GM18873 (cell line): ENCODE data around the gene JPH4.

ENCODE experiments used
- ATAC-seq: cut with Tn5 transposase; IDR thresholded peaks from one replicate; pipeline ENCODE4 v1.9.1; 2021; ENCODE audit warnings: mild to moderate bottlenecking, moderate library complexity, moderate number of reproducible peaks; ENCODE audit not compliant: unreplicated experiment, low FRiP score

Gene JPH4

DNA sequence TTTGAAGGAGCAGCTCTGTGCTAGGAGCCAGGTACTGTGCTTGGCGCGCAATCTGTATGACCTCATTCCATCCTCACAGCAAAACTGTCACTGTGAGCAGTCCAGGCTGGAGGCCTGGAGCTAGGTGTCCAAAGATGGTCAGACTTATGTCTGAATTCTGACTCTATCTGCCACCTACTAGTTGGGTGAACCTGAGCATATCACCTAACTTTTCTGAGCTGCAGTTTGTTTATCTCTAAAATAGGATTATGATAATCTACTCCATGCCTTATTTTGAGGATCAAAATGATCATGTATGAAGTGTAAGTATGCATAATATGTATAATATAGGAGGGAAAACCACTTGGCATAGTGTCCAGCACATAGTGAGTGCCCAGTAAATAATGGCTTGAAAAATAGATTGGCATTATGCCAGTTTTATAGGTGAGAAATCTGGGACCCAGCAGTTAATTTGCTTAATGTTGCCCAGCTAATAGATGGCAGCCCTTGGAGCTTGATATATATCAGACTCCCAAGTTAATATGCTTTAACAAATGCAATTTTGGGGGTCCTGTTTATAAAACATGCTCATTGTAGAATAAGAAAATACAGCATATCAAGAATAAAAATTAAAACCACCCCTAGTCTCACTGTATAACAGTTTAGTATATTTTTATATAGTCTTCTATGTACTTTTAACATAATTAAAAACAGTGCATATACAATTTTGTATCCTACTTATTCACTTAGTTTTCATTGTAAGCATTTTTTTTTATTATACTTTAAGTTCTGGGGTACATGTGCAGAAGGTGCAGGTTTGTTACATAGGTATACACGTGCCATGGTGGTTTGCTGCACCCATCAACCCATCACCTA, 4.5 kb upstream of the JPH4 start:
- ATAC-seq = no peak

DNA sequence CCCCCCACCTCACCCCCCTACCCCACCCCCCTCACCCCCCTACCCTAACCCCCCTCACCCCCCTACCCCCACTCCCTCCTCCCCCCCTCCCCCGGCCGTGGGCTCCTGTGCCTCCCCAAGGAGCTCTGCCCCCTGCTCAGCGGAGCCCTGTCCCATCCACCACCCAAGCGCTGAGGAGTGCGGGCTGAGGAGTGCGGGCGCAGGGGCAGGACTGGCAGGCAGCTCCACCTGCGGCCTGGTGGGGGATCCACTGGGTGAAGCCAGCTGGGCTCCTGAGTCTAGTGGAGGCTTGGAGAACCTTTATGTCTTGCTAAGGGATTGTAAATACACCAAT, 2.3 kb upstream of the JPH4 start:
- no peak for ATAC-seq

- no peak for ATAC-seq
Measured at GRCh38 chr14:23580152-23580926, 1.7 kb upstream of the JPH4 start.

GRCh38 chr14:23579739-23580138, 1.1 kb upstream of the JPH4 start:
- ATAC-seq = no peak

DNA sequence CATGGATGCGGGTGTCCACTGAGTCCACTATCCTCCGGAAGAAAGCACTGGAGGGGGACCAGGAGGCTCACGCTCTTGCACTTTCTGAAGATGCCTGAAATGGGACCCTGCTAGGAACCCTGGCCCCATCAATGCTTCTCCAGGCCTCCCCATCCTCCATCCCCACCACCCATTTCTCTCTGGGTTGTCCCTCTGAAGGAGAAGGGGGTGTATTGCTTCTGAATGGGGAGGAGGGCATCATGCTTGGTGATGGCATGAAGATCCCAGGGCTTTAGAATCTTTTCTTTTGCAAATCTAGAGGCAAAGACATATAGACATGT, 681 bp upstream of the JPH4 start:
- ATAC-seq = no peak

GRCh38 chr14:23577710-23578392, 739 bp downstream of the JPH4 start:
- no peak for ATAC-seq

DNA sequence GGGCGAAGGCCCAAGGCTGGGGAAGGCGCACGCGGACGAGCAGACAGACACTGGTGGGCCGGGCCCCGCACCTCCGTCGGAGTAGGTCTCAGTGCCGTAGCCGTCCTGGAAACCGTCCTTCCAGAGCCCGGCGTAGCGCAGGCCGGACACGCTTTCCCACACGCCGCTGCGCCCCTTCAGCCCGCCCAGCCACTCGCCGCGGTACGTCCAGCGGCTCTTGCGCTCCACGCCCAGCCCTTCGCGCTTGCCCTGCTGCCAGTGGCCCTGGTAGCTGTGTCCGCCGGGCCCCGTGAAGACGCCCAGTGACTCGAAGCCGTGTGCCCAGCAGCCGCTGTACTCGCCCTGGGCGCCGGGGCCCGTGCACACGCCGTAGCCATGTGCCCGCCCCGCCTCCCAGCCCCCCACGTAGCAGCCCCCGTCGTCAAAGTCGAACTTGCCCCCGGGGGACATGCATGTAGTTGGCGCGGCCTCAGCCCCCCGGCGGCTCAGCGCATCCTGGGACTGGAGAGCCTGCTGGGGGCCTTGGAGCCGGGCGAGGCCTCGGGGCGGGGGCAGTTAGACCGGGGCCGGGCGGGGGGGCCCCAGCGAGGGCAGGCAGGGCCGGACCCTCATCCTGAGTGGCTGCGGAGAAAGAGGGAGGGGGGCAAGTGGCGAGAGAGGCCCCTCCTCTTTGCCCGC, 1.4 kb downstream of the JPH4 start:
- no peak for ATAC-seq

DNA sequence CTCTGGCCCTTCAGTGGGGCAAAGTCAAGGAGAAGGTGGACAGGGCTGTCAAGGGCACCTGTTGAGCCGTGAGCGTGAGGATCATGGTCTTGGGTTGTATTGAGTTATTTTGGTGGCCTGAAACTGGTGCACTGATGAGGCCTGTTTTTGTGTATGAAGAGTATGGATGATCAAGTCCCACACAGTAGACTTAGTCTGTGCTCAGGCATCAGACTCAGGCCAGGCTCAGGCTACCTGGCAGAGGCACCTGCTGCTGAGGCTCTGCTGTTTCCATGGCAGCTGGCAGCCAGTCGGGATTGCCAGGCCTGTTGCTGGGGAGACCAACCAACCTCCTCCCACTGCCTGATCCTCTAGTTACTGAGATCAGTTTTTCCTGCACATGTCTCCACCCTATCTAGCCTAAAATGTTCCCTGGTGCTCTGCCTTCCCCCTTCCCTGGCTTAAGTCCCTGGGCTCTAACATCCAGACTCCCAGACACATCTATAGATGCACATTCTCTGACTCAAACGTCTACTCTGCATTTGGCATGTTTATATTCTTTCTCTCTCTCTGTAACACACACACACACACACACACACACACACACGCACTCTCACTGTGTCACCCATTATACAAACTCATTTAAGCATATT, 5.1 kb downstream of the JPH4 start:
- no peak for ATAC-seq

GRCh38 chr14:23572836-23573235, 5.8 kb downstream of the JPH4 start:
- ATAC-seq = no peak

DNA sequence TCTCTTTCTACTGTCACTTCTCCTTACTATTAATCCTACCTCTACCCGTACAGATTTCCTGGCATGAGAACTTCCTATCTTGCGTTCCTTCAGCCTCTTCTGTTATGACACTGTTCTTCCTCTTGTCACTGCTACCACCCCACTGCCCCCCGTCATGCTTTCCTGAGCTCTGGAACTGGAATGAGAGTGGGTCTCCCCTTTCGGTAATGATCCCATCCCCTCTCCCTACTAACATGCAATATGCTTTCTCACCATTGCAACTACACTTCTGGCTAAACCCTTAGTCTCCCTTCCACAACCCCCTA, 6.1 kb downstream of the JPH4 start:
- no peak for ATAC-seq

DNA sequence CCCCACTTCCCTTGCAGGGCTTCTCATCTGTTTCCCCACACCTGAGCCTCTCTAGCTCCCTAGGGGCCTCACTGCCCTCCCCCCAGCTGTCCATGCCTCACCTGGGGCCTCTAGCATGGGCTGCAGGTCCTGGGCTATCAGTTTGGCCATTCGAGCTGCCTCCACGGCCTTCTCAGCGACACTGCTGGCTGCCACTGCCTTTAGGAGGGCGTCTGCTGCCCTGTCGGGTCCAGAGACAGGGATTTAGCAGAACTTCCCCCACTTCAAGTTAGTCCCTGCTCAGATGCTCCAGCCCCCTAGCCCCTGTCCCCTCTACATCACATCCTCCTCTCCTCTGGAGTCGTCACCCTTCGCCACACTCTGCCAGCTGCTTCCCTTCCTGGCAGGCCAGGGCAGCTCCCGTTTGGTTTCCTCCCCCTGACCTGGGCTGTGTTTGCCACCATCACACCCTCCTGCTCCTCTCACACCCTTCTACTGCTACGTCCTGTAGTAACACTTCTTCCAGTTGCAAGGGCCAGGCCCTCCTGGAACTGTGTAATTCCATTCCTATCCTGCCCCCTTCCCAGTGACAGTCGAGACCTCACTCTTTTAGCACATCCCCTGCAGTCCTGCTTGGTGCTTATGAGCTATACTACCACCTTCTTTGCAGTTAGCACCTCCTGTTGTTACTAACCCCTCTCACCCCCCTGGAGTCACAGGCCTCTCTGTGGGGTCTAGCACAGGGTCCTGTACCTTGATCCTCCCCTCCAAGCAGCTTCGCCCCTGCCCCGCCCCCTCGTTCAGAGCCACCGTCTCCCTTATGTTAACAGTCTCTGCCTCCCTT, 6.7 kb downstream of the JPH4 start:
- ATAC-seq = no peak

- no peak for ATAC-seq
Measured at GRCh38 chr14:23570806-23571483, 7.6 kb downstream of the JPH4 start.

DNA sequence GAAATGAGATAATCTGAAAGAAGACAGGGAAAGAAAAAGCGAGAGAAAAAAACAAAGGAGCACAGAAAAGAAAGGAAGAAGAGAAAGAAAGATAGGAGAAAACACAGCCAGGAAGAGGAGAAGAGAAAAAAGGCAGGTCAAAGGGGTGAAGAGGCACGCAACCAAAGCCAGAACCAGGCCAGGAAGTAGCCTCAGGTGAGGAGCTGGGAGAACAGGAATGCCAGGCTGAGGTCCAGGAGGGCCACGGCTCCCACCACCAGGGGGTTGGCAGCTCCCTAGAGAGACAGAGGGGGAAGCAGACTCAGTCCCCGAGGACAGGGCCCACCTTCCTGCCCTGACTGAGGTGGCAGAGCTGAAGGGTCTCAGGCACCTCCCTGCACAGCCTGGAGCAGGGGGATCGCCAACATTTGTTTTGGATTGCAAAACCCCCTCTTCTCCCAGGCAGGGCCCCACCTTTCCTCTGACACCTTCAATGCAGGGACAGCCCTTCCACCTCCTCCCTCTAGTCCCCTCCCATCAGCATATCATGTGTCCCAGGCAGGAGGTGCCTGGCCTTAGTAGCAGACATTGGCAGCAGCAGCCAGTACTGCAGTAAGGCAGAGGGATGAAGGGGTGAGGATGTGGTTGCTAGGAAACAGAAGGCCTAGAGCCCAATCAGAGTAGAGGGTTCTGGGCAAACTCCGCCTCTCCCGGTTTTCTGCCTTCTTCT, 9.0 kb downstream of the JPH4 start:
- ATAC-seq = no peak

- no peak for ATAC-seq
Measured at GRCh38 chr14:23568600-23569331, 9.8 kb downstream of the JPH4 start.

DNA sequence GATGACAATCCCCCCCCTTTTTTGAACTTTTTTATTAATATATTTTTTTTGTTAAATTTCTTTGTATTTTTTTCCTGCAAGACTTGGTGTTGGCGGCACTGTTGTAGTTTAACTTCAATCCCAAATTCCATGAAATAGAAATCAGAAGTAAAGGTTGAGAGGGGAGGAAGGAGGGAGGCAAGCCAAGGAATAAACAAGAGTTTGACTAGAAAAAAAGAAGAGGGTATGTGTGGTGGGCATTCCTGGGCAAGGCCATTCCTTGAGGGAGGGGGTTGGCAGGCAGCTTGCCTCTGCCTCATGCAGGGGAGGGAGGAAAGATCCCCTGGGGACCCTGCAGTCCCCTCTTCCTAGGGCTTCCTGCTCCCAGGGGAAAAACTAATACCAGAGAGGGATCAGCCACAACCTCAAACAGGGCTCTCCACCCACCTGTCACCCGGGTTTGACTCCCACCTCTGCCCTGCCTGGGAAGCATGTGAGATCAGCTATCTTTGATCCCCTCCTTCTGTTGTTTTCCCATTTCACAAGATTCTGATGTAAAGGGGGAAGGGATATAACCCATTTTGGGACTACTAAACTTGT, 10.5 kb downstream of the JPH4 start:
- no peak for ATAC-seq

DNA sequence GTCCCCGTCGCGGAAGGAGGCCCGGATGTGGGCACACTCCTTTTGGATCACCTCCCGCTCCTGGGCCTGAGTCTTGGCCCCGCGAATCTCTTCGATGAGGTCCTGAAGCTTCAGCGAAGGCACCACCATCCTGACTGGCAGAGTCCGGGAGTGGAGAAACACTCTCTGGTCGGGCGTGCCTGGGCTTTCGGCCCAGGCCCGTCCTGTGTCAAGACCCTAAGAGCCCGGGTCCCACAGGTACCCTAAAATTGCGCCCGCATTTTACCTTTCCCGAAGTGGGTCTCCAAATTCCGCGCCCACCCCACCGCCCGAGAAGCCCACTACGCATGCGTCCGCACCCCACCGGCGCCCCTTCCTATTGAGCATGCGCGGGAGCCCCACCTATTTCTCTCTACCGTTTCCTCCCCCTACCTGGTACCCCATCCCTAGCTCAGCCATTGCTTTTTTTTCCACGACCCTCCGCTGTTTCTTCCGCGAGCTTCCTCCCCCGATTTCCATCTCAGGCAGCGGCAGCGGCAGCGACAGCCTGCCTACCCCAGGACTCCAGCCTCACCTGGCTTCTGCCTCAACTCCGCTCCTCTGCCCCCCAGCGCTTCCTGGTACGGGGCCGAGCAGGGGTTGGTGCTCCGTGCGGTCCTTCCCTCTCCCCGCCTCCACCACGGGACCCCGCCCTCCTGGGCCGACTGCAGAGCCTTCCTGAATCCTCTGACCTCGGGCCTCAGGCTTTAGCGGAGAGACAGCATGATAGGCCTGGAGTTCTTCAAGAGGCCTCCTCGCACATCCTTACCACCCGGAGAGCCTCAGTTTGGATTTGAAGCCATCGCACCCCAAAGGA, 11.2 kb downstream of the JPH4 start, which contains the start of gene AP1G2:
AP1G2 (minus strand) TSS at position 606 of the 835 bp plus-strand sequence; CDS start at position 129, 477 bp downstream.
- ATAC-seq = peak; percentile 80

- ATAC-seq = no peak
Measured at GRCh38 chr14:23566778-23567185, 11.8 kb downstream of the JPH4 start.
